ENCODE measurements around the gene PFKP.

- TF ChIP-seq CTCF (IDR thresholded peaks at IDR 0.05) (no peak), POLR2A (IDR thresholded peaks at IDR 0.05) (no peak)
These were observed 43.5 kb upstream of the PFKP start for GRCh38 chr10:3023892-3024291.

Measured in lower leg skin (tissue), 3 donors.